ENCODE data around the gene EPHB3. TPM values are rescaled to one million over a fixed set of nuclear protein-coding genes. Genes with fewer than 3 reads are reported as not detected.
A peak's percentile ranks its signal among the peaks of the same experiment; 100 is the strongest.

Gene EPHB3
- polyA plus RNA-seq, 1 donor: 42.4 TPM

GRCh38 chr3:184626923-184627322, 65.3 kb downstream of the EPHB3 start:
- DNase-seq: no peak

GRCh38 chr3:184629555-184630160, 68.1 kb downstream of the EPHB3 start:
- no peak for DNase-seq

- peak; percentile 81 for DNase-seq
These were observed 69.4 kb downstream of the EPHB3 start for GRCh38 chr3:184630861-184631471.

GRCh38 chr3:184631472-184631861, 69.9 kb downstream of the EPHB3 start:
- DNase-seq: peak; percentile 62

Other genes starting within 250 kb of the EPHB3 start
- gene EIF4G1, start 247.2 kb upstream of the EPHB3 start, polyA plus RNA-seq (ENCODE audit: insufficient read length): 197 TPM
- 9.7 TPM for gene FAM131A, start 224.2 kb upstream of the EPHB3 start, polyA plus RNA-seq (ENCODE audit: insufficient read length)
- gene CLCN2, start 200.2 kb upstream of the EPHB3 start, polyA plus RNA-seq (ENCODE audit: insufficient read length): 4.8 TPM
- 42.2 TPM for gene POLR2H, start 200.1 kb upstream of the EPHB3 start, polyA plus RNA-seq (ENCODE audit: insufficient read length)
- gene THPO, start 183.6 kb upstream of the EPHB3 start, polyA plus RNA-seq (ENCODE audit: insufficient read length): 2.5 TPM
- gene CHRD, start 181.7 kb upstream of the EPHB3 start, polyA plus RNA-seq (ENCODE audit: insufficient read length): 18.7 TPM
- gene MAGEF1, start 150.3 kb downstream of the EPHB3 start, polyA plus RNA-seq (ENCODE audit: insufficient read length): 79.6 TPM